ENCODE measurements around the gene MT4. TPM values are rescaled to one million over a fixed set of nuclear protein-coding genes. Genes with fewer than 3 reads are reported as not detected.

MT4 gene
- polyA plus RNA-seq, 2 of the 4 experiments (the other 2 are of a cell fraction): not detected

- TF ChIP-seq, protein P1, sequence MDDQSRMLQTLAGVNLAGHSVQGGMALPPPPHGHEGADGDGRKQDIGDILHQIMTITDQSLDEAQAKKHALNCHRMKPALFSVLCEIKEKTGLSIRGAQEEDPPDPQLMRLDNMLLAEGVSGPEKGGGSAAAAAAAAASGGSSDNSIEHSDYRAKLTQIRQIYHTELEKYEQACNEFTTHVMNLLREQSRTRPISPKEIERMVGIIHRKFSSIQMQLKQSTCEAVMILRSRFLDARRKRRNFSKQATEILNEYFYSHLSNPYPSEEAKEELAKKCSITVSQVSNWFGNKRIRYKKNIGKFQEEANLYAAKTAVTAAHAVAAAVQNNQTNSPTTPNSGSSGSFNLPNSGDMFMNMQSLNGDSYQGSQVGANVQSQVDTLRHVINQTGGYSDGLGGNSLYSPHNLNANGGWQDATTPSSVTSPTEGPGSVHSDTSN (IDR thresholded peaks at IDR 0.05): no peak
- no peak for TF ChIP-seq HDAC2 (IDR thresholded peaks at IDR 0.05)
- TF ChIP-seq BHLHE40 (IDR thresholded peaks at IDR 0.05; ENCODE audit: low read depth, low read length): no peak
Measured at GRCh38 chr16:56618138-56618537, 53.3 kb downstream of the MT4 start (continued).

Other genes starting within 250 kb of the MT4 start
- gene AMFR, start 139.5 kb upstream of the MT4 start, polyA plus RNA-seq (2011; rRNA removed): 88.5 and 92.8 TPM in 2 replicates
- 61.3 to 68.9 TPM (median 68.6 TPM) in 3 replicates for gene AMFR, start 139.5 kb upstream of the MT4 start, polyA plus RNA-seq (2017; fragmentation: RNase III; extraction: RNeasy Plus Mini Kit Qiagen cat#74134 plus additional on column Dnase treatment)
- gene NUDT21, start 113.7 kb upstream of the MT4 start, polyA plus RNA-seq (2011; rRNA removed): 128 and 153 TPM in 2 replicates
- gene NUDT21, start 113.7 kb upstream of the MT4 start, polyA plus RNA-seq (2017; fragmentation: RNase III; extraction: RNeasy Plus Mini Kit Qiagen cat#74134 plus additional on column Dnase treatment): 58.7 to 68.4 TPM (median 62.8 TPM) in 3 replicates
- gene OGFOD1, start 113.5 kb upstream of the MT4 start, polyA plus RNA-seq (2011; rRNA removed): 72.6 and 94.1 TPM in 2 replicates
- gene OGFOD1, start 113.5 kb upstream of the MT4 start, polyA plus RNA-seq (2017; fragmentation: RNase III; extraction: RNeasy Plus Mini Kit Qiagen cat#74134 plus additional on column Dnase treatment): 71.6 to 79.7 TPM (median 72.7 TPM) in 3 replicates
- 61.4 and 62.3 TPM in 2 replicates for gene BBS2, start 45.0 kb upstream of the MT4 start, polyA plus RNA-seq (2011; rRNA removed)
- gene BBS2, start 45.0 kb upstream of the MT4 start, polyA plus RNA-seq (2017; fragmentation: RNase III; extraction: RNeasy Plus Mini Kit Qiagen cat#74134 plus additional on column Dnase treatment): 36.1 to 46.6 TPM (median 44.4 TPM) in 3 replicates
- gene MT3, start 24.5 kb downstream of the MT4 start, polyA plus RNA-seq (2011; rRNA removed): 0.16 and 0.24 TPM in 2 replicates
- 0.21 TPM in 1 of 3 replicates, not detected in the others for gene MT3, start 24.5 kb downstream of the MT4 start, polyA plus RNA-seq (2017; fragmentation: RNase III; extraction: RNeasy Plus Mini Kit Qiagen cat#74134 plus additional on column Dnase treatment)
- 39.1 and 69.4 TPM in 2 replicates for gene MT2A, start 43.5 kb downstream of the MT4 start, polyA plus RNA-seq (2011; rRNA removed)
- 228 to 316 TPM (median 305 TPM) in 3 replicates for gene MT2A, start 43.5 kb downstream of the MT4 start, polyA plus RNA-seq (2017; fragmentation: RNase III; extraction: RNeasy Plus Mini Kit Qiagen cat#74134 plus additional on column Dnase treatment)
- gene MT1E, start 60.7 kb downstream of the MT4 start, polyA plus RNA-seq (2011; rRNA removed): not detected in 2 replicates
- not detected in 3 replicates for gene MT1E, start 60.7 kb downstream of the MT4 start, polyA plus RNA-seq (2017; fragmentation: RNase III; extraction: RNeasy Plus Mini Kit Qiagen cat#74134 plus additional on column Dnase treatment)
- gene MT1M, start 67.6 kb downstream of the MT4 start, polyA plus RNA-seq (2011; rRNA removed): not detected in 2 replicates
- not detected in 3 replicates for gene MT1M, start 67.6 kb downstream of the MT4 start, polyA plus RNA-seq (2017; fragmentation: RNase III; extraction: RNeasy Plus Mini Kit Qiagen cat#74134 plus additional on column Dnase treatment)
- 5.3 and 8.0 TPM in 2 replicates for gene MT1A, start 73.6 kb downstream of the MT4 start, polyA plus RNA-seq (2011; rRNA removed)
- gene MT1A, start 73.6 kb downstream of the MT4 start, polyA plus RNA-seq (2017; fragmentation: RNase III; extraction: RNeasy Plus Mini Kit Qiagen cat#74134 plus additional on column Dnase treatment): 12.8 to 16.9 TPM (median 14.1 TPM) in 3 replicates
- not detected in 2 replicates for gene MT1B, start 86.8 kb downstream of the MT4 start, polyA plus RNA-seq (2011; rRNA removed)
- gene MT1B, start 86.8 kb downstream of the MT4 start, polyA plus RNA-seq (2017; fragmentation: RNase III; extraction: RNeasy Plus Mini Kit Qiagen cat#74134 plus additional on column Dnase treatment): not detected in 3 replicates
- 4.1 and 5.6 TPM in 2 replicates for gene MT1F, start 92.9 kb downstream of the MT4 start, polyA plus RNA-seq (2011; rRNA removed)
- 6.8 to 11.3 TPM (median 10.8 TPM) in 3 replicates for gene MT1F, start 92.9 kb downstream of the MT4 start, polyA plus RNA-seq (2017; fragmentation: RNase III; extraction: RNeasy Plus Mini Kit Qiagen cat#74134 plus additional on column Dnase treatment)
- gene MT1G, start 103.0 kb downstream of the MT4 start, polyA plus RNA-seq (2011; rRNA removed): not detected in 2 replicates
- gene MT1G, start 103.0 kb downstream of the MT4 start, polyA plus RNA-seq (2017; fragmentation: RNase III; extraction: RNeasy Plus Mini Kit Qiagen cat#74134 plus additional on column Dnase treatment): not detected in 3 replicates
- gene MT1H, start 104.7 kb downstream of the MT4 start, polyA plus RNA-seq (2011; rRNA removed): not detected in 2 replicates
- gene MT1H, start 104.7 kb downstream of the MT4 start, polyA plus RNA-seq (2017; fragmentation: RNase III; extraction: RNeasy Plus Mini Kit Qiagen cat#74134 plus additional on column Dnase treatment): not detected in 3 replicates
- gene MT1X, start 117.4 kb downstream of the MT4 start, polyA plus RNA-seq (2011; rRNA removed): 44.0 and 74.5 TPM in 2 replicates
- gene MT1X, start 117.4 kb downstream of the MT4 start, polyA plus RNA-seq (2017; fragmentation: RNase III; extraction: RNeasy Plus Mini Kit Qiagen cat#74134 plus additional on column Dnase treatment): 73.4 to 131 TPM (median 121 TPM) in 3 replicates
- 91.4 and 97.5 TPM in 2 replicates for gene NUP93, start 165.1 kb downstream of the MT4 start, polyA plus RNA-seq (2011; rRNA removed)
- 82.5 to 88.9 TPM (median 87.3 TPM) in 3 replicates for gene NUP93, start 165.1 kb downstream of the MT4 start, polyA plus RNA-seq (2017; fragmentation: RNase III; extraction: RNeasy Plus Mini Kit Qiagen cat#74134 plus additional on column Dnase treatment)

Data from A549 (cell line).